Heart left ventricle (tissue), 13 donors: ENCODE results near the gene AK4.

Experiments
- POLR2A ChIP-seq, 2 donors: fragments of 450-650 bp; IDR thresholded peaks; one replicate each; pipeline ENCODE4 v1.6.1; 2017; ENCODE audit warnings: antibody characterized with exemption in 2 of 2, mild to moderate bottlenecking in 2 of 2, moderate library complexity in 2 of 2
- TF ChIP-seq, protein P1 (sequence below), 12 donors: fragments of 200-600 bp; sonication (generic) in 4 of 12; IDR thresholded peaks; one replicate each; pipeline versions ENCODE4 v1.5.0 to v1.8.0; 2018 to 2022; ENCODE audit warnings: antibody characterized with exemption in 12 of 12, mild to moderate bottlenecking in 5 of 12
- donor health status: ischemic (EF 13 %, LVEDD 7.1; RV severe dilation, severe dysfunction).
- donor health status: DM: no; HTN: yes; CAD: no.
- donor health status: DM: no; HTN: no; CAD: no.
- donor health status: ischemic (EF 25% LVEDD 6.9; RV normal size, moderate dysfunction).
- donor health status: ischemic (EF 25% LVEDD 5.7; RV mildly dilated, moderate dysfunction).
- donor health status: ischemic (EF 35%, LVEDD 5.7; RV mildly dilated, moderate dysfunction).
- donor health status: nonischemic (EF 11% LVEDD 7.7; RV severe dilation, severe dysfunction).
- donor health status: DM: yes; HTN: yes; CAD: no.
- donor health status: PGD.
- donor health status: ischemic (EF 29% LVEDD 5.4; RV normal size, mild dysfunction).
- donor health status: nonischemic (EF 23%, LVEDD 6.1; RV moderate dilation, normal function).

DNA sequence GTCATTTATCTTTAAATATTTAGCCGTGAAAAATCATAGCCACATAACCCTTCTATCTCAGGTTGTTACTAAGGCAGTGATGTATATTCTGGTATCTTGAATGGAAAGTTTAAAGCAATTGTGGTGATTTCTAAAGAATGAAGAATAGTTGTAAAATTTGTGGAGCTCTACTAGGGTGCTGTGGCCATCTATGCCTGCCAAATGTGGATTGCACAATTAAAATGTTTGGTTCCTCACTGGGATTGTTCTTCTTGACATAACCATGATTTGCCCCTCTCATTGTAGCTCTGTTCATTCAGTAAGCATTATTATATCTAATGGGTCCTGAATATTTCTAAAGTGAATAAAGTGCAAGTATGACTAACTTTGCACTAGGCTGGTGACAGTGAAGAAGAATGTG is 50.1 kb downstream of the AK4 start:
- TF ChIP-seq, protein P1, sequence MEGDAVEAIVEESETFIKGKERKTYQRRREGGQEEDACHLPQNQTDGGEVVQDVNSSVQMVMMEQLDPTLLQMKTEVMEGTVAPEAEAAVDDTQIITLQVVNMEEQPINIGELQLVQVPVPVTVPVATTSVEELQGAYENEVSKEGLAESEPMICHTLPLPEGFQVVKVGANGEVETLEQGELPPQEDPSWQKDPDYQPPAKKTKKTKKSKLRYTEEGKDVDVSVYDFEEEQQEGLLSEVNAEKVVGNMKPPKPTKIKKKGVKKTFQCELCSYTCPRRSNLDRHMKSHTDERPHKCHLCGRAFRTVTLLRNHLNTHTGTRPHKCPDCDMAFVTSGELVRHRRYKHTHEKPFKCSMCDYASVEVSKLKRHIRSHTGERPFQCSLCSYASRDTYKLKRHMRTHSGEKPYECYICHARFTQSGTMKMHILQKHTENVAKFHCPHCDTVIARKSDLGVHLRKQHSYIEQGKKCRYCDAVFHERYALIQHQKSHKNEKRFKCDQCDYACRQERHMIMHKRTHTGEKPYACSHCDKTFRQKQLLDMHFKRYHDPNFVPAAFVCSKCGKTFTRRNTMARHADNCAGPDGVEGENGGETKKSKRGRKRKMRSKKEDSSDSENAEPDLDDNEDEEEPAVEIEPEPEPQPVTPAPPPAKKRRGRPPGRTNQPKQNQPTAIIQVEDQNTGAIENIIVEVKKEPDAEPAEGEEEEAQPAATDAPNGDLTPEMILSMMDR (IDR thresholded peaks at IDR 0.05) = no peak
- no peak for TF ChIP-seq POLR2A (IDR thresholded peaks at IDR 0.05)
